ENCODE data around the gene MAP7.

DNA sequence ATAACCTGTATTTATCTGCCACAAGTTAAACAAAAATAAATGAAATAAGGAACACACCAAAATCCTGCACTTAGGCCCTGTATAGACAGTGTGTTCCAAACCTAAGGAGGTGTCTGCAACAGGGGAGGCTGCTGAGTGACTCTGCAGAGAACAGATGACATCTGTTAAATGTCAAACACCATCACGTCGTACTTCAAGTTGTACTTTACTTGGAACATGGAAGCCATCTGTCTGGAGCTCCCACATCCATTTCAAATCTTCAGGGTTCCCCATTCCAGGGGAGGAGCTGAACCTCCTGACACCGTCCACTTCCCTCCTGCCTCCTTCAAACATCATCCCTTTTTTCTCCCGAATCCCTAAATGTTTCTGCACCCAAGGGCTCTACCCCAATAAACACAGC, 1.8 kb upstream of the MAP7 start:
- TF ChIP-seq ZNF23 (CRISPR knock-in tag; IDR thresholded peaks at IDR 0.05) (no peak), CREB1 (IDR thresholded peaks at IDR 0.05) (no peak), CREB1 (CRISPR knock-in tag; IDR thresholded peaks at IDR 0.05) (no peak), TAF1 (IDR thresholded peaks at IDR 0.05; ENCODE audit: control insufficient read depth, extremely low read depth, insufficient read depth, low read length, severe bottlenecking) (no peak), EZH2 (IDR thresholded peaks at IDR 0.05; ENCODE audit: borderline replicate concordance, low read depth, low read length) (no peak), KLF6 (CRISPR knock-in tag; IDR thresholded peaks at IDR 0.05; ENCODE audit: borderline replicate concordance) (no peak), TAF9B (IDR thresholded peaks at IDR 0.05; ENCODE audit: partially characterized antibody) (no peak), CEBPB (tag; IDR thresholded peaks at IDR 0.05) (no peak), JUND (IDR thresholded peaks at IDR 0.05; ENCODE audit: borderline replicate concordance, low read depth, low read length) (no peak), JUND (tag; IDR thresholded peaks at IDR 0.05; ENCODE audit: borderline replicate concordance, low read depth, low read length) (no peak), PRPF4 (IDR thresholded peaks at IDR 0.05; ENCODE audit: insufficient read depth, low read depth, low read length, poor library complexity, severe bottlenecking) (no peak)
- TF ChIP-seq, protein P1, sequence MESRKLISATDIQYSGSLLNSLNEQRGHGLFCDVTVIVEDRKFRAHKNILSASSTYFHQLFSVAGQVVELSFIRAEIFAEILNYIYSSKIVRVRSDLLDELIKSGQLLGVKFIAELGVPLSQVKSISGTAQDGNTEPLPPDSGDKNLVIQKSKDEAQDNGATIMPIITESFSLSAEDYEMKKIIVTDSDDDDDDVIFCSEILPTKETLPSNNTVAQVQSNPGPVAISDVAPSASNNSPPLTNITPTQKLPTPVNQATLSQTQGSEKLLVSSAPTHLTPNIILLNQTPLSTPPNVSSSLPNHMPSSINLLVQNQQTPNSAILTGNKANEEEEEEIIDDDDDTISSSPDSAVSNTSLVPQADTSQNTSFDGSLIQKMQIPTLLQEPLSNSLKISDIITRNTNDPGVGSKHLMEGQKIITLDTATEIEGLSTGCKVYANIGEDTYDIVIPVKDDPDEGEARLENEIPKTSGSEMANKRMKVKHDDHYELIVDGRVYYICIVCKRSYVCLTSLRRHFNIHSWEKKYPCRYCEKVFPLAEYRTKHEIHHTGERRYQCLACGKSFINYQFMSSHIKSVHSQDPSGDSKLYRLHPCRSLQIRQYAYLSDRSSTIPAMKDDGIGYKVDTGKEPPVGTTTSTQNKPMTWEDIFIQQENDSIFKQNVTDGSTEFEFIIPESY (CRISPR knock-in tag; IDR thresholded peaks at IDR 0.05): no peak
- TF ChIP-seq, protein P2, sequence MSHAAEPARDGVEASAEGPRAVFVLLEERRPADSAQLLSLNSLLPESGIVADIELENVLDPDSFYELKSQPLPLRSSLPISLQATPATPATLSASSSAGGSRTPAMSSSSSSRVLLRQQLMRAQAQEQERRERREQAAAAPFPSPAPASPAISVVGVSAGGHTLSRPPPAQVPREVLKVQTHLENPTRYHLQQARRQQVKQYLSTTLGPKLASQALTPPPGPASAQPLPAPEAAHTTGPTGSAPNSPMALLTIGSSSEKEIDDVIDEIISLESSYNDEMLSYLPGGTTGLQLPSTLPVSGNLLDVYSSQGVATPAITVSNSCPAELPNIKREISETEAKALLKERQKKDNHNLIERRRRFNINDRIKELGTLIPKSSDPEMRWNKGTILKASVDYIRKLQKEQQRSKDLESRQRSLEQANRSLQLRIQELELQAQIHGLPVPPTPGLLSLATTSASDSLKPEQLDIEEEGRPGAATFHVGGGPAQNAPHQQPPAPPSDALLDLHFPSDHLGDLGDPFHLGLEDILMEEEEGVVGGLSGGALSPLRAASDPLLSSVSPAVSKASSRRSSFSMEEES (CRISPR knock-in tag; IDR thresholded peaks at IDR 0.05): no peak
- TF ChIP-seq, protein P3, sequence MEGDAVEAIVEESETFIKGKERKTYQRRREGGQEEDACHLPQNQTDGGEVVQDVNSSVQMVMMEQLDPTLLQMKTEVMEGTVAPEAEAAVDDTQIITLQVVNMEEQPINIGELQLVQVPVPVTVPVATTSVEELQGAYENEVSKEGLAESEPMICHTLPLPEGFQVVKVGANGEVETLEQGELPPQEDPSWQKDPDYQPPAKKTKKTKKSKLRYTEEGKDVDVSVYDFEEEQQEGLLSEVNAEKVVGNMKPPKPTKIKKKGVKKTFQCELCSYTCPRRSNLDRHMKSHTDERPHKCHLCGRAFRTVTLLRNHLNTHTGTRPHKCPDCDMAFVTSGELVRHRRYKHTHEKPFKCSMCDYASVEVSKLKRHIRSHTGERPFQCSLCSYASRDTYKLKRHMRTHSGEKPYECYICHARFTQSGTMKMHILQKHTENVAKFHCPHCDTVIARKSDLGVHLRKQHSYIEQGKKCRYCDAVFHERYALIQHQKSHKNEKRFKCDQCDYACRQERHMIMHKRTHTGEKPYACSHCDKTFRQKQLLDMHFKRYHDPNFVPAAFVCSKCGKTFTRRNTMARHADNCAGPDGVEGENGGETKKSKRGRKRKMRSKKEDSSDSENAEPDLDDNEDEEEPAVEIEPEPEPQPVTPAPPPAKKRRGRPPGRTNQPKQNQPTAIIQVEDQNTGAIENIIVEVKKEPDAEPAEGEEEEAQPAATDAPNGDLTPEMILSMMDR (IDR thresholded peaks at IDR 0.05 in 2 of 3, conservative IDR thresholded peaks at IDR 0.05 in 1 of 3; ENCODE audit: insufficient read depth in 2 of 3, low read depth in 1 of 3, low read length in 3 of 3): no peak
